Activated CD8-positive, alpha-beta memory T cell treated with anti-CD3 and anti-CD28 coated beads, Interleukin-2, amount 50 U/mL, for 4 hours (primary cell): ENCODE data around the gene SUPT3H.
"Not testable (repeated sequence)": the region's sequence is repeated elsewhere in the genome, so short reads cannot be mapped to it uniquely, and the experiment has no call there.

ENCODE experiments used
- DNase-seq: peaks from one replicate; pipeline ENCODE4 v3.0.0-alpha.2; 2020

SUPT3H gene

DNA sequence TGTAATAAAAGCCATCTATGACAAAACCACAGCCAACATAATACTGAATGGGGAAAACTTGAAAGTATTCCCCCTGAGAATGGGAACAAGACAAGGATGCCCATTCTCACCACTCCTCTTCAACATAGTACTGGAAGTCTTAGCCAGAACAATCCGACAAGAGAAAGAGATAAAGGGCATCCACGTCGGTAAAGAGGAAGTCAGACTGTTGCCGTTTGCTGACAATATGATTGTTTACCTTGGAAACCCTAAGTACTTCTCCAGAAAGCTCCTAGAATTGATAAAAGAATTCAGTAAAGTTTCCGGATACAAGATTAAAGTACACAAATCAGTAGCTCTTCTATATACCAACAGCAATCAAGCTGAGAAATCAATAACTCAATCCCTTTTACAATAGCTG lies 63.6 kb downstream of the SUPT3H start:
- no peak for DNase-seq

DNA sequence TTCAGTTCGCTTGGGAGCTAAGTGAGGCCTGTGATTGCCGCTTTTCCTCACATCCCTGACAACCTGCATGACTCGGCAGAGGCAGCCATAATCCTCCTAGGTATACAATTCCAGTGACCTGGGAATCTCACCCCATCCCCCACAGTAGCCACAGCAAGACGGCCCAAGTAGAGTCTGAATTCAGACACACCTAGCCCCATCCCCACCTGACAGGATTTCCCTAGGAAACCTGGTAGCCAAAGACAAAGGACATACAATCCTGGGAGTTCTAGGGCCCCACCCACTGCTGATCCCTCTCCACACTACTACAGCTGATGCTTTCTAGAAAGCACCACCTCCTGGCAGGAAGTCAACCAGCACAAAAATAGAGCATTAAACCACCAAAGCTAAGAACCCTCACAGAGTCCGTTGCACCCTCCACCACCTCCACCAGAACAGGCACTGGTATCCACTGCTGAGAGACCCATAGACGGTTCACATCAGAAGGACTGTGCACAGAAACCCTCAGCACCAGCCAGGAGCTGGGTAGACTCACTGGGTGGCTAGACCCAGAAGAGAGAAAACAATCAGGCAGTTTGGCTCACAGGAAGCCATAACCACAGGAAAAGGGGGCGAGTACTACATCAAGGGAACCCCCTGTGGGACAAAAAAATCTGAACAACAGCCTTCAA lies 67.5 kb downstream of the SUPT3H start:
- DNase-seq, result peak; percentile 38

DNA sequence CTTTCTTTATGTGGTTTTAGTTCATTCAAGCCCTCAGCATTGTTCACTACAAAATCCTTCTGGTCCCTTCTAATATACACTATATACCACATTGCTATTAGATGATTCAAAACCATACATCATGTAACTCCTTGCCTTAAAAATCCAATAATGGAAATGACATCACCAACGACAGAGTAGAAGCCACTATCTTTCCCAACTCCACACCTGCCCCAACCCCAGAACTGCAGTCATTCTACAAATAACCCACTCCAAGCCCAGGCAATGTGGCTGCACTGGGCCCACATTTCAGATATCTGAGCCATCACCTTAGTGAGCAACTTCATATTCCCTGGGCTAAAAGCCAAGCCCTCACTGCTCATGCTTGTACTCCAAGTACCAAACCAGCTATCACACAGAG lies 72.2 kb downstream of the SUPT3H start:
- DNase-seq, result no peak

DNA sequence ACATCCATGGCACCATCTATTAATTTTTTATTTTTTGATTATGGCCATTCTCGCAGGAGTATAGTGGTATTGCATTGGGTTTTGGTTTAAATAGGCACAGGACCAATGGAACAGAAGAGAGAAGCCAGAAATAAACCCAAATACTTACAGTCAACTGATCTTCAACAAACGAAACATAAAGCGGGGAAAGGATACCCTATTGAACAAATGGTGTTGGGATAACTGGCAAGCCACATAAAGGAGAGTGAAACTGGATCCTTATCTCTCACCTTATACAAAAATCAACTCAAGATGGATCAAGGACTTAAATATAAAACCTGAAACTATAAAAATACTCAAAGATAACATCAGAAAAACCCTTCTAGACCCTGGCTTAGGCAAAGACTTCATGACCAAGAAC lies 74.9 kb downstream of the SUPT3H start:
- DNase-seq, result no peak

DNA sequence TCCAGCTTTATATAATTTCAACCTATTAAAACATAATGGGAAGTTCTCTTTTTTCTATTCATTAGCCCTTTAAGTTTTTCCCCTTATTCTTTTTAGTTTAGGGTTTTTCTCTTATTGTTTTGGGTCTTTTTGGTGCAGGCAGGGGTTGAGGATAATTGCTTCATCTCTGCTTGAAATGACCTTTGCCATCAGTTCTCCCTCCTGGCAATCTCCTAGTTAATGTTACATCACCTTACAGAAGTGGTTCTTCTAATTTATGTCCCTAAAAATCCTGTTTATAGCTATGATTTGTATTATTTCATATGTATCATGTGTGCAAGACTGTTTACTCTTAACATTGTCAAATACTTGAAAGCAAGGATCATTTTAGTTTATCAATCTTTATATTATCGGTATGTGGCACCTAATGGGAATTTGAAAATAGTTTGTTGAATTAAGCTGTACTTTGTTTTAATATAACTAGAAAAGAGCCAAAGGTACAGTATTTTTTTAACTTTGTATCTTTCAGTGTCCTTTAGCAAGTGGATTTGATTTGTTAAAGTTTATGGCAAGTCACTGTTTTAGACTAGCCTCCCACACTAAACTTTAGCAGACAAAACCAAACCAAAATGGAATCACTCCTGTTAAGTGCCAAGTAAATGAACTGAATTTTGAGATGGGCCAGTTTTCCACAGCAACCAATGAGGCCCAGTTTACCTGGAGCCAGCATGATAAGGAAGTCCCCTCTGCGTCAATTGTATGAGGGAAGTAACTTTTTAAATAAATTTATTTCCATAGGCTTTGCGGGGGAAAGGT lies 76.2 kb downstream of the SUPT3H start:
- no peak for DNase-seq

DNA sequence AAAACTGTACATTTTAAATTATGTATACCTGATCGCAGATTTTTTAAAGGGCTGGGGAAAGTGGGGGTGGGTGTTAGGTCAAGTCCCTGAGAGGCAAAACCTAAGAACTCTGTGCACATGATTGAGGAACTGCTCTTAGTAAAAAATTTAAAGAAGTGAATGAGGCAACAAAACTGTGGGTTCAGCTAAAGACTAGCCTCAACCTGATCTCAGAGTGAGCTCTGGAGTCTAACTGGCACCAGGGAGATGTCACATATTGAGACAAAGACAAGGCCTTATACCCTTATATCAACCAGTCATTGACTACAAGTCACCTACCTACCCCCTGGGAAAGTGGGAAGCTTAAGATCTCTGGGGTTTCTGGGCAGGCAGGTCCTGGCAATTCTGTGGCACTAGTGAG lies 77.0 kb downstream of the SUPT3H start:
- no peak for DNase-seq

DNA sequence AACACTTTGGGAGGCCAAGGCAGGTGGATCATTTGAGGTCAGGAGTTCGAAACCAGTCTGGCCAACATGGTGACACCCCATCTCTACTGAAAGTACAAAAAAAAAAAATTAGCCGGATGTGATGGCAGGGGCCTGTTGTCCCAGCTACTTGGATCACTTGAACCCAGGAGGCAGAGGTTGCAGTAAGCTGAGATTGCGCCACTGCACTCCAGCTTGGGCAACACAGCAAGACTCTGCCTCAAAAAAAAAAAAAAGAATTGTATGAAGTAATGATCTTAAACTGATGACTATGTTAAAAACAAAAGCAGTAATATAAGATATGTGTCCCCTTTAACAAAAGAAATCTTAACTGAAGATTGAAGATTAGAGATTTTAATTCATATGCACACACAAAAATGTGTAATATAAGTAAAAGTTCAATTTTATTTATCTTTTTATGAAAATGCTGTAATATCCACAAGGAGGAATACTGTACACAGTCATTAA lies 78.6 kb downstream of the SUPT3H start:
- no peak for DNase-seq

DNA sequence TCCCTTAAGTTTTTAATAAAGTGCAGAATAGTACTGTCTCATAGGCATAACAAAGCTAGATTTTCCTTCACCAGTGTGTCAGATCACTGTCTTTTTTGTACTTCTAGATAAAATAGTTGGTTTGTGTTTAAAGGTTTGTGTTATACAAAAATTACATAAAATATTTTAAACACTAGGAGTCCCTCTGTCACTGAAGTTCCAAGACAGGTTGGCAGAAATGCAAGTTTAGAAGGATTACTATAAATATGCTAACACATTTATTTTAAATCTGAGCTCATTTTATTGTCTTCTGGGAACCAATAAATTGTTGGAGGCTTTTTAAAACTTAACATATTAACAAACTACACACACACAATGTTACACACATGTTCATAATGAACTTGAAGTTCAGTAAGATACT lies 80.4 kb downstream of the SUPT3H start:
- DNase-seq, result no peak

DNA sequence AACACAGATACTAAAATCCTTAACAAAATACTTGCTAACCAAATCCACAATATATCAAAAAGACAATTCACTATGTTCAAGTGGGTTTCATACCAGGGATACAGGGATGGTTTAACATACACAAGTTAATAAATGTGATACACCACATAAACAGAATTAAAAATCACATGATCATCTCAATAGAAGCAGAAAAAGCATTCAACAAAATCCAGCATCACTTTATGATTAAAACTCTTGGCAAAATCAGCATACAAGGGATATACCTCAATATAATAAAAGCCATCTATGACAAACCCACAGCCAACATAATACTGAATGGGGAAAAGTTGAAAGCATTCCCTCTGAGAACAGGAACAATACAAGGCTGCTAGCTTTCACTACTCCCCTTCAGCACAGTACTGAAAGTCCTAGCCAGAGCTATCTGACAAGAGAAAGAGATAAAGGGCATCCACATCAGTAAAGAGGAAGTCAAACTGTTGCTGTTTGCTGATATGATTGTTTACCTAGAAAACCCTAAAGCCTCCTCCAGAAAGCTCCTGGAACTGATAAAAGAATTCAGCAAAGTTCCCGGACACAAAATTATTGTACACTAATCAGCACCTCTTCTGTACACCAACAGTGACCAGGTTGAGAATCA lies 83.6 kb downstream of the SUPT3H start:
- DNase-seq, result not testable (repeated sequence)

DNA sequence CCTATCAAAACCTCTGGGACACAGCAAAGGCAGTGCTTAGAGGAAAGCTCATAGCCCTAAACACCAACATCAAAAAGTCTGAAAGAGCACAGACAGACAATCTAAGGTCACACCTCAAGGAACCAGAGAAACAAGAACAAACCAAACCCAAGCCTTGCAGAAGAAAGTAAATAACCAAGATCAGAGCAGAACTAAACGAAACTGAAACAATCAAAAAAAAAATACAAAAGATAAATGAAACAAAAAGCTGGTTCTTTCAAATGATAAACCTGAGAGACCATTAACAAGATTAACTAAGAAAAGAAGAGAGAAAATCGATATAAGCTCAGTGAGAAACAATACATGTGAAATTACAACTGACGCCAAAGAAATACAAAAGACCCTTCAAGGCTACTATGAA lies 84.4 kb downstream of the SUPT3H start:
- no peak for DNase-seq

DNA sequence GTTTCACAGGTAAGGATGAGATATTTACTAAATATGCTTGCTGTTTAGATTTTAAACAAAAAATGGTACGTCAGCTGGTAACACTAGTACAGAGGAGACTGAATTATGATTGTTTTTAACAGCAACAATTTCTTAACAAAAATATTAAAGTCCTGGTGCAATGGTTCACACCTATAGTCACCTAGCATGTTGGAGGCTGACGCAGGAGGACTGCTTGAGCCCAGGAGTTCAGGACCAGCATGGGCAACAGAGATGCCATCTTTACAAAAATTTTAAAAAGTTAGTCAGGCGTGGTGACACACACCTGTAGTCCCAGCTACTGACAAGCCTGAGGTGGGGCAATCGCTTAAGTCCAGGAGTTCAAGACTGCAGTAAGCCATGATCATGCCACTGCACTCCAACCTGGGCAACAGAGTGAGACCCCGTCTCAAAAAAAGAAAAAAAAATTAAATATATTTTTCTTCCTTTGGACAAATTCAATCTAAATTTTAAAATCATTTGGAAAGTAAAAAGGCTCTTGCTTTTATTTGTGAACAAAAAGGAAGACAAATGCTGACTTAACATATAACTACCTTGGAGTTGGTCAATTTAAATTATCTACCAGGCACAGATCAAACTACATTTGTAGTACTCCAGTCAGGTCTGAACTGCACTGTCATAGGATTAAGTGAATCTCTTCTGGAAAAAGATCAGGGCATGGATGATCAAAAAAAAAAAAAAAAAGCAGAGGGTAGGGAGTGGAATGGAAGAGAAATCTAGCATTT lies 87.8 kb downstream of the SUPT3H start:
- no peak for DNase-seq

DNA sequence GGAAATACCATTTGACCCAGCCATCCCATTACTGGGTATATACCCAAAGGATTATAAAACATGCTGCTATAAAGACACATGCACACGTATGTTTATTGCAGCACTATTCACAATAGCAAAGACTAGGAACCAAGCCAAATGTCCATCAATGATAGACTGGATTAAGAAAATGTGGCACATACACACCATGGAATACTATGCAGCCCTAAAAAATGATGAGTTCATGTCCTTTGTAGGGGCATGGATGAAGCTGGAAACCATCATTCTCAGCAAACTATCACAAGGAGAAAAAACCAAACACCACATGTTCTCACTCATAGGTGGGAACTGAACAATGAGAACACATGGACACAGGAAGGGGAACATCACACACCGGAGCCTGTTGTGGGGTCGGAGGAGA lies 91.0 kb downstream of the SUPT3H start:
- not testable (repeated sequence) for DNase-seq

DNA sequence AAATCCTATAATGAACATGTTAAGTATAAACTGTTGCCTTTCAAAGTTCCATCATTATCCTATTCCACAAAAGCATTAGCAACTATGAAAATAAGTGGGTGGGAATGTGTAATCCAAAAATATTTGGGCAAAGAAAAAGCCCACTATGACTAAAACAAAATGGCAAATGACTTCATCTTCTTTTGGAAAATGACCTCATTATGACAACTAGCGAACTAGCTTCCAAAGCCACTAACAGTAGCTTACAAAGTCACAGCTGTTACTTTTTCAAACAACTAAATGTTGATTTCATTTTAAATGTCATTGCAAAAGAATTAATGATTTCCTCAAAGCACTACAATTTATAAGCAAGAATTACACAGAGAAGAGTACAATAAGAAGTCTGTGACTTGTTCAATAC lies 99.4 kb downstream of the SUPT3H start:
- no peak for DNase-seq

DNA sequence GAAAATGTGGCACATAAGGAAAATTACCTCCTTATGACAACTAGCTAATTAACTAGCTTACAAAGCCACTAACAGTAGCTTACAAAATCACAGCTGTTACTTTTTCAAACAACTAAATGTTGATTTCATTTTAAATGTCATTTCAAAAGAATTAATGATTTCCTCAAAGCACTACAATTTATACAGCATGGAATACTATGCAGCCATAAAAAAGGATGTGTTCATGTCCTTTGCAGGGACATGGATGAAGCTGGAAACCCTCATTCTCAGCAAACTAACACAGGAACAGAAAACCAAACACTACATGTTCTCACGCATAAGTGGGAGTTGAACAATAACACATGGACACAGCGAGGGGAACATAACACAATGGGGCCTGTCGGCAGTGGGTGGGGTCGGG lies 100.0 kb downstream of the SUPT3H start:
- DNase-seq, result not testable (repeated sequence)

DNA sequence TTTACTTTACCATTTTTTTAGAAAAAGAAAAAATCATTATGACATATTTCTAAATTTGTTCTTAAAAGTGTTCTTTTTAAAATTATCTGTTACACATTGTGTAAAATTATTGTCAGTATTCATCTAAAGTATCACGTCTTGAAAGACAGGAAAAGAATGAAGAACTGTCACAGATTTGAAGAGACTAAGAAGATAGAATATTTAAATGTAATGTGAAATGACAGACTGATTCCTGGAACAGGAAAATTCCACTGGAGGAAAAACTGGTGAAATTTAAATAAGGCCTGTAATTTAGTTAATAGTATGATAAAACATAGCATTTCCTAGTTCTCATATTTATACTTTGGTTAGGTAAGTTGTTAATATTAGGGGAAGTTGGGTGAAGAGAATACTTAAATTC lies 102.4 kb downstream of the SUPT3H start:
- no peak for DNase-seq

DNA sequence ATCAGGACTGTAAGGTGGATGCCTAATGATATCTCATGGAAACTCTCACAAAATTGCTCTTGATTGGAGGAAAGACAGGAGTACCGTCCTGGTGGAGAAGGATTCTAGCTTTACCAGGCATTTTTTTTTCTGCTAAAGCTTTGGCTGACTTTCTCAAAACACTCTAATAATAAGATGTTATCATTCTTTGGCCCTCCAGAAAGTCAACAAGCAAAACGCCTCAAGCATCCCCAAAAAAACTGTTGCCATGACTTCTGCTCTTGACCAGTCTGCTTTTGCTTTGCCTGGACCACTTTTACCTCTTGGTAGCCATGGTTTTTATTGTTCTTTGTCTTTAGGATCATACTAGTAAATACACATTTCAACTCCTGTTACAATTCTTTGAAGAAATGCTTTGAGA lies 105.1 kb downstream of the SUPT3H start:
- no peak for DNase-seq

DNA sequence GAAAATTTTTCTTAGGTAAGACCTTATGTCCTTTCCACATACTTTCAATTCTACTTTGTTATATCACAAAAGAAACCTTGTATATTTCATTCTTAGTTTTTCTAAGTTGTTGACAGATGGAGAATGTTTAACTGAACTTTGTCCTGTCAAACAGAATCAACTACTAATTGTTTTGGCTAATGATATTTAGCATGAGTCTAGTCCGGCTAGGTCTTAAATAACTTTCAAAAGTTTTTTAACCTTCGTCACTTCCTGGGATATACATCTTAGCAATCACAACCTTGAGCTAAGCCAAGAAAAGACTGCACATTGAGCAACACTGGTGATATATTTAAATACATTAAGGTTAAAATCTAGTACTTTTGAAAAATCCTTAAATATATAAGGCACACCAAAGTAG lies 112.5 kb downstream of the SUPT3H start:
- DNase-seq, result no peak

DNA sequence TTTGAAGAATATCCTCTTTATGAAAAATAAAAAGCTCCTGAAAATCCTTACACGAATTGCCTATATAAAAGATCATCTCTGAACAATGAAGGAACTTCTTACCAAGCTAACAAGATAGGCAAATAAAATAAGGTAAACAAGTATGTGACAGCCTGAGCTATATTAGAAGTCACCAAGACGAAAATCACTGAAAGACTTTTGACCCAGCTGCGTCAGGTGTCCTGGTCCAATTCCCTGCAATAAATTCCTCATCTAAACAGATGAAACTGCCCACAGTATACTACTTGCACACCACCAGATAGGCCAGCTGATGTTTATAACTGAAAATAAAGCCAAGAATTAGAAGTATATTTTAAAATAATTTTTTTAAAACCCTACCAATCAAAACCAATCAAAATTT lies 117.0 kb downstream of the SUPT3H start:
- DNase-seq, result no peak

DNA sequence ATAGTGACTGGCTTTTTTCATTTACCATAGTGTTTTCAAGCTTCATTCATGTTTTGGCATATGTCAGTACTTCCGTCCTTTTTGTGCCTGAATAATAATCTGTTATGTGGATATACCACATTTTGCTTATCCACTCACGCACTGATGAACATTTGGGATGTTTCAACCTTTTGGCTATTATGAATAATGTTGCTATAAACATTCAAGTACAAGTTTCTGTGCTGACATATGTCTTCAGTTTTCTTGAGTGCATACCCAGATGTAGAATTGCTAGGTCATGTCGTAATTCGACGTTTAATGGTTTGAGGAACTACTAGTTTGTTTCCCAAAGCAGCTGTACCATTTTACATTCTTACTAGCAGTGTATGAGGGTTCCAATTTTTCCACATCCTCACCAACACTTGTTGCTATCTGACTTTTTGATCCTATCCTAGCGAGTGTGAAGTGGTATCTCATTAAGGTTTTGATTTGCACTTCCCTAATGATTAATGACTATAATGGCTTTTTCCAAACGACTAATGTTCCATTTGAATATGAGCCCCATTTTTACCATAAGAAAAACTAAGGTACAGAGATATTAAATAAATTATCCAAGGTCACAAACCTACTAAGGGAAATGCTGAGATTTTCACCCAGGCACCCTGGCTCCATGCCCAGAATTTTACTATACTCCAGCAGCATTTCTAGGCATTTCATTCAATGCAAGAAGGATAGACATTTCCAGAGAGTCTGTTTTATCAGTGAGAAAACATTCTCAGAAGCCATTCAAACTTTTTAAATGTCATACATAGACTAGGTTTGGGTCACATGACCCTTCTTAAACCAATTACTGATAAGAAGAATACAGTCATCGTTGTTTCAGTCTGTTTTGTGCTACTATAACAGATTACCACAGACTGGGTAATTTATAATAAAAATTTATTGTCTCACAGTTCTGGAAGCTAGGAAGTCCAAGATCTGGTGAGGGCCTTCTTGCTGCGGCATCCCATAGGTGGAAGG lies 120.7 kb downstream of the SUPT3H start:
- no peak for DNase-seq

DNA sequence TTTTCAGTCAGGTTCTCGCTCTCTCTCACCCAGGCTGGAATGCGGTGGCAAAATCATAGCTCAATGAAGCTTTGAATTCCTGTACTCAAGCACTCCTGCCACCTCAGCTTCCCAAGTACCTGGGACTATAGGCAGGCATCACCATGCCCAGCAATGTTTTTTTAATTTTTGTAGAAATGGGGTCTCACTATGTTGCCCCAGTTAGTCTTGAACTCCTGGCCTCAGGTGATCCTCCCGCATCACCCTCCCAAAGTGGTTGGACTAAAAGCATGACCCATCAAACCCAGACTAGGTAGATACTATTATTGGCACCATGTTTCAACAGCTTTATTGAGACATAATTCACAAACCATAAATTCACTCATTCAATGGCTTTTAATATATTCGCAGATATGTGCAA lies 122.3 kb downstream of the SUPT3H start:
- DNase-seq, result no peak

DNA sequence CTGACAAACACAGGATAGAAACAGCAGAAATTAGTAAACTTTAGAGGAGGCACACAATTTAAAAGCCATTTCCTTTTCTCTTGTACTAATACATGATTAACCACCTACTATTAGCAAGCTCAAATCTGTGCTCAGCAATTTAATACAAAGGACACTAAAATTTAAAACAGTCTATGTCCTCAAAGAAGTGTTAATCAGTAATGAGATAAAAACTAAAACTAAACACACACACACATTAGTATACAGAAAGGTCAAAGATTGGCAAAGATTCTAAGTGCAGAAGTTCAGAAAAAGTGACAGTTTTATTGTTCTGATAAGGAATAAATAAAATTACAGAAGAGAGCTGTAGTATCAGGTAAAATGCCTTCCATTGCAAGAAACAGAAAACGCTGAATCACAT lies 123.5 kb downstream of the SUPT3H start:
- DNase-seq, result no peak

DNA sequence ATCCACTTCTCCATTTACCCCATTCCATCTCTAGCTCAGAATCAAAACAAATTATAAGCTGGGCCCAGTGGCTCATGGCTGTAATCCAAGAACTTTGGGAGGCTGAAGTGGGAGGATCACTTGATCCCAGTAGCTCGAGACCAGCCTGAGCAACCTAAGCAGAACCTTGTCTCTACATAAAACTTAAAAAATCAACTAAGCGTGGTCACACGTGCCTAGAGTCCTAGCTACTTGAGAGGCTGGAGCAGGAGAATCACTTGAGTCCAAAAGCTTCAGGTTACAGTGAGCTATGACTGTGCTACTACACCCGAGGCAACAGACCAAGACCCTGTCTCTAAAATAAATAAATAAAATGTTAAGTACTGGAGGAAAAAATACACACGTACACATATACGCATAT lies 124.3 kb downstream of the SUPT3H start:
- DNase-seq, result no peak
